HG02678 (cell line): ENCODE data around the gene SPEF2.
A peak's percentile ranks its signal among the peaks of the same experiment; 100 is the strongest.

ENCODE experiments used
- ATAC-seq: cut with Tn5 transposase; IDR thresholded peaks from one replicate; pipeline ENCODE4 v1.9.1; 2021; ENCODE audit warnings: mild to moderate bottlenecking, moderate library complexity; ENCODE audit not compliant: unreplicated experiment

The SPEF2 gene

DNA sequence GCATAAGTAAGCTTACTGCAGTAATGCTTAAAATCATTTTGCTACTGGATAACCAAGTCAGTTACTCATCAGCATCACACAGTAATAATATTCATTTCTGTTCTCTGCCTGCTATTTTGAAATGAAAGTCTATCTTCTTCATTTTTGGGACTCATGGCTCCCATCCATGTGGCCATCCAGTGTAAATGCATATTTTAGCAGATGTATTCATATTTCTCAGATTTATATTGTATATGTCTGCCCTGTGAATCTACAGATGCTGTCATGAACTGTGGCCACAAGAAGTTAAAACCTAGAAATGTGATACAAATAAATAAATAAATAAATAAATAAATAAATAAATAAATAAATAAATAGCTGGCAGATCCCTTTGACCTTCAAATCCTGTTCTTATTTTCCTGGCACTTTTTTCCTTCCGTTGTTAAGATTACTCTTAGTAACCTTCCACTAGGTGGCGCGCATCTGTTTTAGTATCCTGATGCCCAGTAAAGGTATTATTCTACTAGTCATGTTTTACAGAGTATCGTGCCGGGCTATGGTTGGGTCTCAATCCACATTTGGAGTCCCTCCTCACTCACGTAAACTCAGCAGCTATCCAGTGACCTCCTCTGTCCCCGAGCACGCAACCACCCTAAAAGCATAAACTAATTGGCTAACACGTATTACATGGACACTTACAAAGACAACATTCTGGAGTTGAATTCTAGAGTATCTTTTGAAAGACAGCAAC is 159.9 kb downstream of the SPEF2 start:
- peak; percentile 50 for ATAC-seq

DNA sequence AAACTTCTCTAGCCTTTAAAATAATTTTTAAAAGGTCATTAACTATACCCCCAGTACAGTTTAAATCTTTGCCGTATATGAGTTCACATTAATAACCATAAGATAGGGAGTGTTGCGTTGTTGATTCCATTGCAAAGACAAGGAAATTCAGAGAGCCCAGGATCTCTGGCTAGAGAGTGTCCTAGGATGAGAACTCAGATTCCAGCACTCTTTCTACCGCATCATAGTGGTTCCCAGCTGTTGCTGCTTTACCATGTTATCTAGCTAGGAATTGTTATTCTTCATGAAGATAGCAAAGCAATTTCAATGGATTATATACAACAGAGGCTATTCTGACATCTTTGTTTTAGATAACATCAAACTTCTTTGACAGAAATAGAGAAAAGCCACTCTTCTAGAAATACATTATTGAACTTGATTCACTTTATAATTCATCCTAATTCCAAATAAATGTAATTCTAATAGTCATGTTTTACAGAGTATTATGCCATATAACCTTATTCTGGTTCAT is 160.7 kb downstream of the SPEF2 start:
- ATAC-seq = no peak

DNA sequence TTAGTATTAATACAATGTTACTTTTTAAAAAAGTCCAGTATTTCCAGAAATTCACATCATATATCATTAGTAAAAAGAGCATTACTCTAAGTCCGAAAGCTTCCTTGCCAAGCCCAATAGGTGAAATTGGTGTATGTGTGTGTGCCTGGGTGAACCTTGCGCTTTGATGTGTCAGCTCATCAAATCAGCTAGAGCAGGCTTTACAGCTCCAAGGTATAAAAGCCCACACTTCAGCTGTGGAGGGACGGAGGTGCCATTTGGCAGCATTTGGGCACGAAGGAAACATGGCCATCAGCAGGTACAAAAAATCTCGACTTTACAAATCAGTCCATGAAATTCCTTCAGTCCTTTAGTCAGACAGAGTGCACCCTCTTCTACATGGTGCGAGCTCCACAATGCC is 162.6 kb downstream of the SPEF2 start:
- no peak for ATAC-seq

DNA sequence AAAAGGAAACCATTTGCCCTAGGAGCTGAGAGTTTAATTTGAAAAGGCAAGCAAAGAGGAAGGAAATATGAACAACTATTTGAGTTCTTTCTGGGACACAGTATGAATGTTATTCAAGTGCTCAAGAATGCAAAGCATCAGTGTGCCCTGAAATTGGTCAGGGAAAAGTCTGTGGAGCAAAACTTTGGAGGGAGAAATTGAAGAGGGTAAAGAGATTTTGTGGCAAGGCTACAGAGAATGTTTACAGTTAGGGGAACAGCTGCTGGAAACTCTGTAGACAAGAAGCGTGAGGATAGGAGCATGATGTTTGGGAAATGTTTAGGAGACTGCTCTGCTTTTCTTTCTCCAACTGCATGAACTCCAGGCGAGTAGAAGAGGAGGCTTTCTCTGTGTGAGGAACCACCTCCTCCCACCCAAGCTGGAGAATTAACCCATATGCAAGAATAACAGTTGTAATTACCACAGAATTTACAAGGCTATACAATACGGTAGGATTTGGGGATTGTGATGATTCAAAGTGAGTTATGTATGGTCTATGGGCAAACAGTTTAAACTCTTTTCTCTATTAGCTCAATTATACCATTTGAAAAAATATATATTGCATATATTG is 163.6 kb downstream of the SPEF2 start:
- ATAC-seq = no peak

DNA sequence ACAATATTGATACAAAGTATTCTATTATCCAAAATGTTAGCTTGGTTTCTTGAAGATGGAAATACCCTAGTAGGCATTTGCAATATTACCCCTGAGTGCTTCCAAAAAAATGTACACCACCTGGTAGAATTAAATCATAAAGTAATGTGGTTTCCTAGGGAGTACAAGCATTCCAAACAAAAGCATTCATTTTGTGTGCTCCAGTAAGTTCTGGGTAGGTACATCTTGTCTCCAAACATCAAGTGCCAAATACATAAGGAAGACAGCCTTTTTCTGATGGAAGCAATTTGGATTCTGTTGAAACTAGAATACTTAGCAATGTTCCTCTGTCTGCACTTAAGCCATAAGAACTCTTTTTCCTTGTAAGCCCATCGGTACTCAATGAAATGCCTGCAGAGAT is 165.9 kb downstream of the SPEF2 start:
- no peak for ATAC-seq

DNA sequence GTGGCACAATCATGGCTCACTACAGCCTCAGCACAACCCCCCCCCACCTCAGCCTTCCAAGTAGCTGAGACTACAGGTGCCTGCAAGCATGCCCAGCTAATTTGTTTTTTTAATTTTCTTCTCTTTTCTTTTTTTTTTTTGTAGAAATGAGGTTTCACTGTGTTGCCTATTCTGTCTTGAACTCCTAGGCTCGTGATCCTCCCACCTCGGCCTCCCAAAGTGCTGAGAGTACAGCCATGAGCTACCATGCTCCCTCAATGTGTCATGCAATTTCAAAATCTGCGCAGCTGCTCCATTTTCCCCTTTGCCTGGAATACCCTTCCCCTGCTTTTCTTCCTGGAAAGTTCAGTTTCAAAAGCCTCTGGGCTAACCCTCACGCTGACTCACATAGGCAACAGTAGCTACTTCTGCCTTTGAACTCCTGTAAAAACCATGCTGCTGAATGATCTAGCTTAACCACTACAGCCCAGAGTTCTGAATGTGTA is 168.0 kb downstream of the SPEF2 start:
- no peak for ATAC-seq

DNA sequence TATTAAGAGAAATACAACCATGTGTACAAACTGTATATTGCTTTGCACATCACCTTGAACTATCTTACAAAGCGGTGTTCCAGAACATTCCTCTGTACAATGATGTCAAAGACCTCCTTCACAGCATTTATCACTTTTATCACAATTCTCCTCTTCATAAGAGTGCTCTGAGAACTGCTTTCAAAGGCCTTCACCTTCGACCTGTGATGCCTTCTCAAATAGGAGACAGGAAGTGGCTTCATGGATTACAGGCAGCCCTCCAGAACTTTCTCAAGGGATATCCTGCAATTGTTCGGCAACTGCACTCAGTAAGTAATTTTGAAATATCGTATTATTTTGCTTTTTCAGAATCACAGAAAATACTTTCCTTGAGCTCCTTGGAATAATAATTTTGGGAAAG is 171.1 kb downstream of the SPEF2 start:
- no peak for ATAC-seq

DNA sequence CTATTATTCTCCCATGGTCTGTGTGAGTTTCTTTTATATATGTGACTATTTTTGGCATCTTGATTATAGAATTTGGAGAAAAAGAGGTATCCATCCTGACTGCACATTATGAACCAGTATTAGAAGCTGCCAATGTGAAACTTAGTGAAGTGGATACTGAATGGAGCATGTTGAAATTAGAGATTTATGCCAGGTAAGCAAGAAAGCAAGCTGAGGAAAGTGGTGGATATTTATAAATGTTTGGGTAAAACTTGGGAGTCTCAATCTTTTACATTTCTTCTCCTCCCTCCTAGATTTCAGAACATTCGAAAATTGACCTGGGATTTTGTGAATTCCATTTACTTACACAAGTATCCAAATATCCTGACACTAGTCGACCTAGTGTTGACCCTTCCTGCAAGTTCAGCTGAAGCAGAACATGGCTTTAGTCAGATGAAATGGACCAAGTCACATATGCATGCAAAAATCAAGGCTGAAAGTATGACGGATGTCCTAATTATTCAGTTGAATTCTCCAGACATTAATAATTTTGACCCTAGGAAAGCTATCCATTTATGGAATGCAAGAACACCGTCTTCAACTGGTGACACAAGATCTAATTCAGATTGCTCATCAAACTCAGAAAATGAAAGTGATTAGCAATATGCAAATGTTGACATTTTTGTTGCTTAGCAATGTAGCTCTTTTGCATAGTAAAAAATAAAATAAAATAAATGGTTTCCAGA is 172.2 kb downstream of the SPEF2 start:
- ATAC-seq = no peak

DNA sequence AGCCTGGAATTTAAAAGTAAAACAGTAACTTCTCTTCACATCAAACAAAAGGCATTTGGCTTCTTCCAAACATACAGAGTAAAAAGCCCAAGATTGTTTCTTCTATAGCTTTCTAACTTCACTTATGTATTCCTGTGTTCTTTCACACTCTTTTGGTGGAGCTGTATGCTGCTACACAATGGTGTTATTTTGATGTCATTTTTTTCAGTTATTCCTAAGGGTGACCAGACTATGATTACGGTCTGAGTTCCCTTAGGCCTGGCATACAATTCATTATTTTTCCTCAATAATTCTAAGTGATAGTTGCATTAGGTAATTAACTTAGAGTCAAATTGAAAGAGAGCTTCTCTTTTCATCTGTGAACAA is 172.8 kb downstream of the SPEF2 start:
- no peak for ATAC-seq

DNA sequence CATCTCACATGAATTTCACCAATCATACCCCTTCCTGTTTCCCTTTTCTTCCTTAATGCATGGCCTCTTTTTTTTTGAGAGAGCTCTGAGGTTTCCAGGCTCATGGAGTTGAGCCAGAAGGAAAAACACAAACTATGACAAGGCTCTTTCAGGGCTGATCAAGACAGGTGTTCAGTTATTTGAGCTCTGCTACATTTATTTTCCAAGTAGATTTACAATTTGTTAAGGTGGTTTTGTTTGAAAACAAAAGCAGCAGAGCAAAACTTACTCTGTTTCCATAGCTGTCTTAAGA is 176.6 kb downstream of the SPEF2 start:
- ATAC-seq = no peak

DNA sequence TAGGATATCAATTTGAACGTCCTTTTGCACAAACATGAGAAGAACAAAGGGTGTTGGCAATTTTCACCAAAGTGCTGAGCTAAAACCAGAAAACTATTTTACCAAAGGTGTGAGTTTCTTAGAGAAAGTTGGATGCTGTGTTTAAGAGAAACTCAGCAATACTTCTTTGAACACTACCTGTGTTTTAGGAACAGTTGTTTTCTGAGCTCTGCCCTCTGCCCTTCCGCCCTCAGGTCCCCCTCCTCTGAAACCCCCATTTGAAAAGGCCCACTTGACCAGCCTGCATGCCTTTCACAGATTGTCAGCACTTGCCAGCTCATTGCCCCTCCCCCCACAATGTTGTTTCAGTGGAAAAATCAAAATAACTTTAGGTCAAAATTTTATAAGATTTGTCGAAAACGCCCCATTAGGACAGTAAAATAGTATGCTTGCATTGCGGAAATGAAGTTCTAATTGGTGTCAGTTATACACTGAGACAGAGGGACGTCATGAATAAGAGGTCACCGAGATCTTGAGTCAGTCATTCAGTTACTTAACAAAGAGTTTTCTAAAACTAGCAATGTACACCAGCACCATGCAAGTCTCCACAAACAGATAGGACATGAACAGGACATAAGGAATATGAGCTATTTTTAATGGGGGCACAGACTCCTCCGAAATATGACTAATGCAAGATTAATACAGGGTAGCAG is 177.2 kb downstream of the SPEF2 start:
- no peak for ATAC-seq

DNA sequence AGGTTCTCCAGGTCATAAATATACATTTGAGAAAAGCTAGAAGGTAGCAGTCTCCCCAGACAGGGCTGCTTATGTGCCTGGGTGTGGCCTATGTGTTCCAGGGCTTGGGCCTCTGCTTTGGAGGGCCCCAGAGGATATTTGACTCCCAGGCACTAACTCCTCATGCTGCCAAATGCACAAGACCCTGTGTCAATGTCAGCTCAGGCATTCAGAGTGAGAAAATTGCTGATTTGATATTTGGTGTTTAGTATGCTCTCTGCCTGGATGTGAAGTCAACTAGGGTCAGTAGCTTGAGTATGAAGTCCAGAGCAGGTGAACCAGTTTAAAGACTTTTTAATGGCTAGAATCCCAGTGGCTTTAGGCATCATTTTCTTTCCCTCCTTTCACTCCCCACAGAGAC is 181.5 kb downstream of the SPEF2 start:
- ATAC-seq = no peak

DNA sequence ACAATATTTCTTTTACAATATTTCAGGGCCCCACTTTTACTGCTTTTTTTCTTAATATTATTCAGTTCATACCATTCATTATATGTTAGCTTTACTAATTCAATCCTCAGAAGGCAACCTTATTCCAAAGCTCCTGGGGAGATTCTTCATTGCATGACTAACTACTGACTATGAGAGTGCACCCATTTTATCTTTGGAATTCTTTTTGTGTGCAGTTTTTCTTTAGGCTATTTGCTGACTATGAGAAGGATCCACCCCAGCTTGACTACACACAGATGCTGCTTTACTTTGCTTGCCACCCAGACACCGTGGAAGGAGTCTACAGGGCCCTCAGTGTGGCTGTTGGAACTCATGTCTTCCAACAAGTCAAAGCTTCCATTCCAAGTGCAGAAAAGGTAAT is 182.1 kb downstream of the SPEF2 start:
- no peak for ATAC-seq

DNA sequence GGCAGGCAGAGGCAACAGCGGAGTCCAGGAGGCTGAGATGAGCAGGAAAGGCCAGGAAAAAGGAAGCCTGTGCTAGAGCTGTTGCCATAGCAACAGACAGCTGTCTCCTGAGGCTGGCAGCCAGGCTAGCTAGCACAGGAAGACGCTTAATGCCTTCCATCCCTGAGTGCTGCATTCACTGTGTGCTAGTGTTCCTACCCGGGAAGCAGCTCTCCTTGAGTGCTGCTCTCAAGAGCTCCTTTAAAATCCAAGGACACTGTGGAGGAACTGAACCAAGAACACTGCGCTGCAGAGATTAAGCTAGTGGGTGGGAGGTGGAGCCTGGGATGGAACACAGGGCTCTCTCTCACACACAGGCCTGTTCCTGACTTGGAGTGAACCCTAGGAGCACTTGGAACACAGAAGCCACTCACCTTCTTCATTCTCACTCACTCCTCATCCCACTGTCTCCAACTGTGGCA is 185.6 kb downstream of the SPEF2 start:
- no peak for ATAC-seq

DNA sequence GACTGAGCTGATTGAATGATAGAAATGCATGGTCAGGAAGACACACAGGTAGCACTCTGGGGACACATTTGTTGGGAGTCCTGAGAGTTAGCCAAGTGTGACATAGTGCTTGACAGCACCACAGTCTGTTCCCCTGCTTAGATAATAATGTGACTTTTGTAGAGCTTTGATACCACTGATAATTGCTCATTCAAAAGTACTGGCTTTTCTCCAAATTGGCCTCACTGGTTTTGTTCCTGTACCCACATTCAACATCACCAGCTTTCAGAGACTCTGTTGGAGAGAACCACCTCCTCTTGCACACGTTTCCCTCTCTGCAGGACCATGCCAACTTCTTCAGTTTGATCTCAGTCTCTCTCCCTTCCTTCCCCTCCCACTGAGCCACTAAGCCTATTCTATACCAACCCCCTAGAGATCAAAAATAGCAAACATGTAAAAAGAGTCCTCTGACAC is 186.6 kb downstream of the SPEF2 start:
- ATAC-seq = no peak

DNA sequence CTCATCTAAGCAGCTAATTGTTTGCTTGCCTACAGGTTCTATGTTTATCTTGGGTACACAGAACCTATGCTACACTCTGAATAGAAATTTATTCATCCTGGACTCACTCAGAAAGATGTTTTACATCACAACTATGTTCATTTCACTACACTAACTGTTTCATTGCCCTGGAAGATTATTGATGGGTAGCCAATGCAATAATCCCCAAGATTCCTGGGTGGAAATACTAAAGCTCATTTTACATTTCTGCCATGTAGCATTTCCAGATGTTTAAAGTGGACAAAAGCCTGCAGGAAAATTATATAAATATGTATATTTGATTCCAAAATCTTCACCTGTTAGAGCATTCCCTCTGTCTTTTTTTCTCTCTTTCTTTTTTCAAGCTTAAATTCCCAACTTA is 187.2 kb downstream of the SPEF2 start:
- ATAC-seq = no peak

DNA sequence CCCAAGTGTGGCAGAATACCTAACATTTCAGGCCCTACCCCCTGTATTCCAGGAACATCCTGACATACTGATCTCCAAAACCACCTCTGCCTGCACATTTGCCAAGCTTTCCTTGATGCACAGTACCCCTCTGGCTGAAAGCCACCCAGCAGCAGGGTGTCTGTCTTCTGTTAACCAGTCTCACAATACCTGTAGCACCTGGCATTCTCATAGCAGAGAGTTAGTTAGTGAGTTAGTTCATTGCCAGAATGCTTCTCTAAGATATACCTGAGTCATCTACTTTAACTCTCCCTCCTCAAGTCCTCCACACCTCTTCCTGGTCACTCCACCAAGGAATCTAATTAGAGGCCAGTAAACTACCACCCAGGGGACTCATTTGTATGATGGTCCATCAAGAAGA is 192.9 kb downstream of the SPEF2 start:
- no peak for ATAC-seq

DNA sequence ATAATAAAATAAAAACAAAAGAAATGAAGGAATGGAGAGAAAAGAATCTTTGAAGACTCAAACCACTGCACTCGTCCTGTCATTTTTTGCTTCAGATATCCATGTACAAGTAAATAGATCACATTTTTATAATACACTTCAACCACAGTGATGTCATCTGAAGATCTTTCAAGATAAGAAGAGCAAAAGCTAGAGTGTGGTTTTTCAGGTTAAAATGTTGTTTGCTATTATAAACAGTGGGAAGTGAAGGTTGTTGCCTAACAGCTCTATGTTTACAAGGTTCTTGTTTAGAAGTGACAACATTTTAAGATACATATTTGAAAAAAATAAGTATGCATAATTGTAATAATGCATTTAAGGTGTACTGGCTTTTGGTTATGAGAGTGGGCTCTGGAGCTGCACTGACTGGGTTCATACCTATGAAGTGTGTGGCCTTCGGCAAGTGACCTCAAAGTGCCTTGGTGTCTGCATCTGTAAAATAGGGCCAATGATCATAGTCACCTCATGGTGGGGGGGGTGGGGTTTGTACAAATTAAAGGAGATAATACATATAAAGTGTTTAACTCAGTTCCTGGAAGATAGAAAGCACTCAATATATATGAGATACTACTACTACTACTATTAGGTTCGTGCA is 193.6 kb downstream of the SPEF2 start:
- ATAC-seq = no peak

DNA sequence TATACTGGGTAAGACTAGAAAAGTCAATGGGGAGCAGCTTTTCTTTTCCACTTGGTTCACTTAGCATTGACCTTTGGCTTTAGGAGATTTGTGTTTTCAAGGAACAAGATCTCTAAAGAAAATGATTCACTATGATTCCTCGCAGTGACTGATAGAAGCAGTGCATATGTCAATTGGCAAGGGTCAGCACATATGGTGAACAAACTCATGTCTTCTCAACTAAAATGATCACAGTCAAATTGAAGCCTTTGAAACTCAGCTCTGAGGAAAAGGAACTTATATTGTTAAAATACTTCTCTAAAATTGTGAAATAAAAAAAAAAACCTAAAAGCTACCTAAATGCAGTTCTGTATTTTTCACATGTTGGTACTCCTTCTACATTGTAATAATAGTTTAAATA is 195.9 kb downstream of the SPEF2 start:
- no peak for ATAC-seq

DNA sequence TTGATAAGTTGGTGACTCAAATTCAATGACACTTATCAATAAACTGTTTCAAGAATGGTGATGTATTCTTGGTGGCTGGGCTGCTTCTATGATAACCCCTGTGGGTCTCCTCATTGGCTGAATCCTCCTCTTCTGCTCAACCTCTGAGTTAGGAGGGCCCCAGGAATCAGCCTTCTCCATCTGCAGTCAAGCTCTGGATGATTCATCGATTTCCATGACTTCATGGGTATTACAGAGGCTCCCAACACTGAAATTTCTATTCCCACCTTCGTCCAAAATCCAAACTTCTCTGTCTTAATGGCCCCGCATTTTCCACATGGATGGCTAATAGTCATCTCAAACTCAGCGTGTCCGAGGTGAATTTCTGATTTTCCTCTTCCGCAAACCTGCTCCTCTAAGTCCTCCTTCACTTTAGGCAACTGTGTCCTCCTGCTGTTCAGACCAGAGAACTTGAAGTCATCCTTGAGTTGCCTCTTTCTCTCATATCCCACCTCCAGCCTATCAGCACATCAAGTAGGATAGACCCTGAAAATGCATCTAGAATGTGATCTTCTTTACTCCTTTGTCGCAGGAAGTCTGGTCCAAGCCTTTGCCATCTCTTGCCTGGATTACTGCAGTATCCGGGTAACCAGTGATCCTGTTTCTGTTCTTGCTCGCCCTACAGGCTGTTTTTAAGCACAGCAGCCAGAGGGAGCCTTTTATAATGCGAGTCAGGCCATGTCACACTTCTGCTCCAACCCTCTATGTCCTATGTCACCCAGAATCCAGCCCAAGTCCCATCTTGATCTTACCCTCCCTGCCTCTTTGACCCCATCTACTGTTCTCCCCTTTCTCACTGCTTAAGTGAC is 197.7 kb downstream of the SPEF2 start:
- no peak for ATAC-seq
